OCI-LY1 (cell line): ENCODE measurements around the gene FTL.

Experiments used
- H2AFZ ChIP-seq: fragments of 200-600 bp; sonication (generic), shearing (Covaris generic); 2 replicates; pipeline ENCODE4 v1.6.0; 2014; ENCODE audit warnings: antibody characterized with exemption, mild to moderate bottlenecking, low read length
- H3F3A ChIP-seq: fragments of 200-600 bp; sonication (generic), shearing (Covaris generic); 2 replicates; pipeline ENCODE4 v1.6.0; 2014; ENCODE audit warnings: mild to moderate bottlenecking, antibody characterized with exemption, low read length, moderate library complexity; ENCODE audit not compliant: insufficient read depth
- H3K27ac ChIP-seq: fragments of 200-600 bp; sonication (generic); 2 replicates; pipeline ENCODE4 v1.5.1; 2014; ENCODE audit warnings: low read length, mixed run types, mild to moderate bottlenecking, low read depth; ENCODE audit not compliant: poor library complexity, severe bottlenecking
- H3K27me3 ChIP-seq: fragments of 200-600 bp; sonication (generic); 2 replicates; pipeline ENCODE4 v1.6.0; 2014; ENCODE audit warnings: antibody characterized with exemption, mild to moderate bottlenecking, low read length, moderate library complexity; ENCODE audit not compliant: insufficient read depth
- H3K36me3 ChIP-seq: fragments of 200-600 bp; sonication (generic); 2 replicates; pipeline ENCODE4 v1.6.1; 2014; ENCODE audit warnings: mild to moderate bottlenecking, antibody characterized with exemption, low read length, moderate library complexity, mixed read lengths; ENCODE audit not compliant: insufficient read depth
- H3K4me1 ChIP-seq: fragments of 200-600 bp; sonication (generic); 2 replicates; pipeline ENCODE4 v1.5.1; 2014; ENCODE audit warnings: mild to moderate bottlenecking, low read length, moderate library complexity; ENCODE audit not compliant: insufficient read depth, severe bottlenecking
- H3K4me2 ChIP-seq: fragments of 200-600 bp; sonication (generic), shearing (Covaris generic); 2 replicates; pipeline ENCODE4 v1.6.1; 2014; ENCODE audit warnings: low read length
- H3K4me3 ChIP-seq: fragments of 200-600 bp; sonication (generic); 2 replicates; pipeline ENCODE4 v1.5.1; 2014; ENCODE audit warnings: low read length, low read depth, mild to moderate bottlenecking, mixed read lengths; ENCODE audit not compliant: poor library complexity, severe bottlenecking
- H3K79me2 ChIP-seq: fragments of 200-600 bp; shearing (Covaris generic); 2 replicates; pipeline ENCODE4 v1.6.1; 2016; ENCODE audit warnings: mixed run types, low read length, mixed read lengths; ENCODE audit not compliant: insufficient read depth
- H3K9ac ChIP-seq: fragments of 200-600 bp; sonication (generic), shearing (Covaris generic); 2 replicates; pipeline ENCODE4 v1.6.1; 2014; ENCODE audit warnings: mild to moderate bottlenecking, low read length, mixed read lengths
- H3K9me2 ChIP-seq: fragments of 200-600 bp; sonication (generic), shearing (Covaris generic); 2 replicates; pipeline ENCODE4 v1.6.1; 2014; ENCODE audit warnings: low read depth, mild to moderate bottlenecking, low read length, mixed read lengths
- H3K9me3 ChIP-seq: fragments of 200-600 bp; shearing (Covaris generic); 2 replicates; pipeline ENCODE4 v1.6.1; 2014; ENCODE audit warnings: low read length, mixed read lengths
- H4K20me1 ChIP-seq: fragments of 200-600 bp; sonication (generic), shearing (Covaris generic); 2 replicates; pipeline ENCODE4 v1.6.0; 2016; ENCODE audit warnings: mild to moderate bottlenecking, low read length; ENCODE audit not compliant: insufficient read depth
- EZH2 ChIP-seq: fragments of 200-600 bp; sonication (generic), shearing (Covaris generic); IDR thresholded peaks from 2 replicates; pipeline ENCODE4 v1.8.0; 2017; ENCODE audit warnings: borderline replicate concordance, mixed run types, mild to moderate bottlenecking, antibody characterized with exemption, low read length, moderate library complexity, mixed read lengths
- TF ChIP-seq, protein P1 (sequence below): fragments of 200-600 bp; sonication (generic), shearing (Covaris generic); IDR thresholded peaks from 2 replicates; pipeline ENCODE4 v1.5.1; 2017; ENCODE audit warnings: mild to moderate bottlenecking, antibody characterized with exemption, low read length, moderate library complexity, mixed read lengths

The FTL gene

DNA sequence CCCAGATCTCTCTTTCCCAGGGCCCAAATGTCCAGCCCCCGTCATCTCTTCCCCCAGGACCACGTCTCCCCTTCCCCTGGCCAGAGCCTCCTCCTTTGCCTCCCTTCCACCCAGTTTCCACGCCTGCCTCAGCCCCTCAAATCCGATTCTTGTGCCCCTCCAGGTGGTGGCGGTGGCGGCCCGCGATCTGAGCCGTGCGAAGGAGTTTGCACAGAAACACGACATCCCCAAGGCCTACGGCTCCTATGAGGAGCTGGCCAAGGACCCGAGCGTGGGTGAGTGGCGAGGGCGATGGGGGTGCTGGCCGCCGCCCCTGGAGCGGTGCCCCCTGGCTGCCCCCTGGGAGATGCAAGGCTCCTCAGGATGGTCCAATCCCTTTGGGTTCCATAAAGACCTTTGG lies 30.3 kb upstream of the FTL start:
- Histone ChIP-seq H3K36me3 (no peaks in the 10 kb centered on the region), H3K9me3 (no peaks in the 10 kb centered on the region), H3K79me2 (no peaks in the 10 kb centered on the region), H3K27me3 (no peaks in the 10 kb centered on the region), H3F3A (no peaks in the 10 kb centered on the region), H3K4me2 (no peak overlapping the region), H2AFZ (no peak overlapping the region), H3K9me2 (no peaks in the 10 kb centered on the region), H3K27ac (no peak overlapping the region), H3K4me1 (peaks cover 12% of the 10 kb centered on the region), H3K4me3 (no peak overlapping the region), H3K9ac (no peak overlapping the region), H4K20me1 (no peaks in the 10 kb centered on the region)
- no peak for TF ChIP-seq EZH2
- TF ChIP-seq, protein P1, sequence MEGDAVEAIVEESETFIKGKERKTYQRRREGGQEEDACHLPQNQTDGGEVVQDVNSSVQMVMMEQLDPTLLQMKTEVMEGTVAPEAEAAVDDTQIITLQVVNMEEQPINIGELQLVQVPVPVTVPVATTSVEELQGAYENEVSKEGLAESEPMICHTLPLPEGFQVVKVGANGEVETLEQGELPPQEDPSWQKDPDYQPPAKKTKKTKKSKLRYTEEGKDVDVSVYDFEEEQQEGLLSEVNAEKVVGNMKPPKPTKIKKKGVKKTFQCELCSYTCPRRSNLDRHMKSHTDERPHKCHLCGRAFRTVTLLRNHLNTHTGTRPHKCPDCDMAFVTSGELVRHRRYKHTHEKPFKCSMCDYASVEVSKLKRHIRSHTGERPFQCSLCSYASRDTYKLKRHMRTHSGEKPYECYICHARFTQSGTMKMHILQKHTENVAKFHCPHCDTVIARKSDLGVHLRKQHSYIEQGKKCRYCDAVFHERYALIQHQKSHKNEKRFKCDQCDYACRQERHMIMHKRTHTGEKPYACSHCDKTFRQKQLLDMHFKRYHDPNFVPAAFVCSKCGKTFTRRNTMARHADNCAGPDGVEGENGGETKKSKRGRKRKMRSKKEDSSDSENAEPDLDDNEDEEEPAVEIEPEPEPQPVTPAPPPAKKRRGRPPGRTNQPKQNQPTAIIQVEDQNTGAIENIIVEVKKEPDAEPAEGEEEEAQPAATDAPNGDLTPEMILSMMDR, result no peak

DNA sequence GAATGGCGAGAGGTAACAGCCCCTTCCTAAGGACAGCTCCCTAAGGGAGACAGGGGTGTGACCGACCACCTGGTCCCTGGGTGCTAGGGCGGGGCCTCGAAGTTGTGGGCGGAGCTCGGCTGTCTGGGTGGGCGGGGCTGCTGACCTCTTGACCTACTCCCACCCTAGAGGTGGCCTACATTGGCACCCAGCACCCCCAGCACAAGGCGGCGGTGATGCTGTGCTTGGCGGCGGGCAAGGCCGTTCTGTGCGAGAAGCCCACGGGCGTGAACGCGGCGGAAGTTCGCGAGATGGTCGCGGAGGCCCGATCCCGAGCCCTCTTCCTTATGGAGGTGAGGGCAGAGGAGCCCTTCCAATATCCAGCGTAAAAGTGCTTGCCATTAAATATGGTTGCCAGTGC lies 29.2 kb upstream of the FTL start:
- H3K4me3 ChIP-seq, result no peak overlapping the region
- H3K79me2 ChIP-seq, result no peaks in the 10 kb centered on the region
- no peaks in the 10 kb centered on the region for H4K20me1 ChIP-seq
- no peak overlapping the region for H3K27ac ChIP-seq
- peaks cover 4% of the 10 kb centered on the region for H3K9me3 ChIP-seq
- H3K9ac ChIP-seq, result no peak overlapping the region
- H3K36me3 ChIP-seq, result peaks cover 4% of the 10 kb centered on the region; the same call in 1 of the 2 replicates
- peaks cover 12% of the 10 kb centered on the region for H3K4me1 ChIP-seq
- no peaks in the 10 kb centered on the region for H3K27me3 ChIP-seq
- H3K4me2 ChIP-seq, result no peak overlapping the region
- H3K9me2 ChIP-seq, result no peaks in the 10 kb centered on the region
- TF ChIP-seq EZH2, result no peak
- TF ChIP-seq, protein P1, result no peak
- H3F3A ChIP-seq, result no peaks in the 10 kb centered on the region
- H2AFZ ChIP-seq, result no peak overlapping the region

DNA sequence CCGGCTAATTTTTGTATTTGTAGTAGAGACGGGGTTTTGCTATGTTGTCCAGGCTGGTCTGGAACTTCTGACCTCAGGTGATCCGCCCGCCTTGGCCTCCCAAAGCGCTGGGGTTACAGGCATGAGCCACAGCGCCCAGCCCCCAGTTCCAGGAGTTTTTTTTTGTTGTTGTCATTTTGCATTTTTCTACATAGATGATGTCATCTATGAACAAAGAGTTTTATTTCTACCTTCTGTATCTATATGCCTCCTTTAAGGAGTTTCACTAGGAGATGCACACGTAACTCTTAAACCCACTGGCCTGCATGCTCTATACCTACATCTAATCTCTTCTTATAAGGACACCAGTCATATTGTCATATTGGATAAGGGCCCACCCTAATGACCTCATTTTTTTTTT lies 26.9 kb upstream of the FTL start:
- Histone ChIP-seq H3K4me2 (no peak overlapping the region), H3K4me1 (peaks cover 7% of the 10 kb centered on the region), H3K27ac (no peak overlapping the region), H3K79me2 (no peaks in the 10 kb centered on the region), H3F3A (no peaks in the 10 kb centered on the region), H3K4me3 (no peak overlapping the region), H3K27me3 (no peaks in the 10 kb centered on the region), H3K9me2 (no peaks in the 10 kb centered on the region), H3K36me3 (peaks cover 4% of the 10 kb centered on the region; the same call in 1 of the 2 replicates), H3K9ac (no peak overlapping the region), H2AFZ (no peak overlapping the region), H3K9me3 (peaks cover 8% of the 10 kb centered on the region), H4K20me1 (no peaks in the 10 kb centered on the region)
- no peak for TF ChIP-seq EZH2
- TF ChIP-seq, protein P1, result no peak
